Measurements from ENCODE around the gene RIMKLB.
"Not testable (repeated sequence)": the region's sequence is repeated elsewhere in the genome, so short reads cannot be mapped to it uniquely, and the experiment has no call there.

The RIMKLB gene

DNA sequence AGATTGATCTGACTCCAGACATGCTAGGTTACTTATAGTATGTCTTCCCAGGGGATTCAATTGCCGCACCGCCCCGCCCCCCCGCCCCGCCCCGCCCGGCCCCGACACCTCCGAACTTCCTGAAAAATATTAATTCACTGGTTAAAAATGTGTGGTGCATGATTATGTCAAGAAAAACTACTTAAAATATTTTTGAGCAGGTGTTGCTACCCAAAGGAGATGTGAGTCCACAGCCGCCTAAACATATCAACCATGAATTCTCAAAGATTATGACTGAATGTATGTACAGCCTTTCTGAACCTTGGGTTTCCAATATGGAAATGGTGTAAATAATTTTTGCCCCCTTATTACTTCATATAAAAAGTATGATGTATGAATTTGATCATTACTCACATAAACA, 2.7 kb upstream of the RIMKLB start:
- DNase-seq: no peak

GRCh38 chr12:8696442-8697090, 1.2 kb upstream of the RIMKLB start:
- no peak for DNase-seq

GRCh38 chr12:8697120-8697475, 693 bp upstream of the RIMKLB start:
- DNase-seq: peak; percentile 32

DNA sequence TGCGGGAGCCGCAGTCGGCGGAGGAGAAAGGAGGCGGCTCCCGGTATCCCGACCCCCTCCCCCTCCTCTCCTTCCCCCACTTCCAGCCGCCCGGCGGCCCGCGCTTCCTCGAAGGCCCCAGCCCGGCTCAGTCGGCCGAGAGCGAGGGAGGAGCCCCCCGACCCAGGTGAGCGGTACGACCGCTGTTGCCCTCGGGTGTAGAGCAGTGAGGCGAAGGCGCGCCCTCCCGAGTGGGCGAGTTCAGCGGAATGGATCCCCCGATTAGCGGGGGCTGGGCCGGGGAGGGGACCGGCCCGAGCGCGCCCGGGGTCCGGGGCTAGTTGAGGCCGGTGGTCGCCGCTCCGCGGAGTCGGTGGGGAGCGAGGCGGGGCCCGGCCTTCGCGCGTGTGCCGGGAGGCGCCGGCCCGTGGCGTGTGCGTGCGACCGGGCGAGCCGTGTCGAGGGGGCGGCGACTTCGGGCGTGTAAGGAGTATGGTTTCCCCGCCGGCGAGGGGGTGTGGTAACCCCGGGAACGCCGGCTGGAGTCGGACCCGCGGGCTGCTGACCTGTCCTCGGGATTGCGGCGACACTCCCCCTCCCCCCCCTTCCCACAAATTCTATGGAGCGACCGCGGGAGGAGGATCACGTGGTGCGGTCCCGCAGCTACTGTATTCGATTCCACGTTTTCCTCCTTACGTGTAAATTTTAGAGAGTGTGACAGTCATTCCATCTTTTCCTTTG, 501 bp downstream of the RIMKLB start:
- DNase-seq: peak; percentile 36

GRCh38 chr12:8698879-8699278, 1.1 kb downstream of the RIMKLB start:
- no peak for DNase-seq

DNA sequence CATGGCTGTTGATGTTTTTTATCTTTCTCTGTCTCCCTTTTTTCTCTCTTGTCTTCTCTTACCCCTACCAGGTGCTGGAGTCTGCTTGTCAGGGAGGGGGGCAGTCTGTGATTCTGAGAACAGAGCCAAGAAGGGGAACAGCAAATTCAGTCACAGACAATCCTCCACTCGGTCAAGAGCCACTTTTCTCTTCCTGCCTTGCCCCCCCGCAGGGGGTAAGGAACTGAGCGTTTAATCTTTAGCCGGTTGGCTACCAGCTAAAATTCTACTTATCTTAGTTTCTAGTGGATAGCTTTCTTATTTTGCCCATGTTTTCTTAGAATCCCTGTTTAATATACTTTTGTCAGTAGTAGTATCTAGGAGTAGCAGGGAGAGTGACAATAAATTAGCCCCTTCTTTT, 1.9 kb downstream of the RIMKLB start:
- DNase-seq: no peak

DNA sequence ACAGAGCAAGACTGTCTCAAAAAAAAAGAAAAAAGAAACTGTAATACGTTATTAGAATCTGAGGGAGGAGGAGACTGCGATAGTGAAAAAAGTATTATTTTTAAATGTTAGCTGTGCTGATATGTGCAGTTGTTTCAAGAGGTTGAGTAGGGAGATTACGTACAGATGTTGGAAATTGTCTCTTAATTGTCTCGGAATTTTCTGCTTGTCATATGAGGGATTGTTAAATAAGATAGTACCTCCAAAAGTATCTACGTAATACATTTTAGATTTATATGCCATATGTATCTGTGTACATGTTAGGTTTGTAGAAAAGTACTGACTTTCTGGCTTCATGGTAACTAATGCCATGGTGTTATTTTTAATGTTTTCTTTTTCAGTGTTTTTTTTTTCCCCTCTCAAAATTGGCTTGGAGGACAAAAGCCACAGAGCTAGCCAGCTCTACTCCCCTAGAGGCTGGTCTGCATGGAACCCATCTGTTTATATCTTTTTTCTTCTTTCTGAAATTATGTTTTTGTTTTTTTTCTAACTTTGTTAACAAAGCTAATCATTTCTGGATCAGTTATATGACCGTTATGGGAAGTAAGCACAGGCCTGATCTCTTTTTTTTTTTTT, 3.4 kb downstream of the RIMKLB start:
- no peak for DNase-seq

DNA sequence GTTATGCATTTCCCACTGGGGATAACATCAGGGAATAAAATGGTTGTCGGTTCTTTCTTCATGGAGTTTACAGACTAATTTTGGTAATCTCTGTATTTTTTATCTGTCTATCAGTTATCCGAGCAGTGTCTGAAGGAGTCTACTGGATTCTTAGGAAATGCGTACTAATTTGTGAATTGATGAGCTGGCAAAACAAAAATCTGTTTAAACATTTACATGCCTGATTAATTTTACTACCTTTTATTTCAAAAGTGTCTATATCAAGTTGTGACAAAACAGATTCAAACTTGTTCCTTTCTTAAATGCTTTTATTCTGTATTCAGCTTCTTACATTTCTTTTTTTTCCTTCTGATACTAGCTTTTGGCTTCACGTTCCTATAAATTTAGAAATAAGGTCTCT, 4.4 kb downstream of the RIMKLB start:
- no peak for DNase-seq

- no peak for DNase-seq
These were observed 11.5 kb downstream of the RIMKLB start for GRCh38 chr12:8709124-8709830.

- DNase-seq: no peak
These were observed 14.8 kb downstream of the RIMKLB start for GRCh38 chr12:8712572-8712971.

DNA sequence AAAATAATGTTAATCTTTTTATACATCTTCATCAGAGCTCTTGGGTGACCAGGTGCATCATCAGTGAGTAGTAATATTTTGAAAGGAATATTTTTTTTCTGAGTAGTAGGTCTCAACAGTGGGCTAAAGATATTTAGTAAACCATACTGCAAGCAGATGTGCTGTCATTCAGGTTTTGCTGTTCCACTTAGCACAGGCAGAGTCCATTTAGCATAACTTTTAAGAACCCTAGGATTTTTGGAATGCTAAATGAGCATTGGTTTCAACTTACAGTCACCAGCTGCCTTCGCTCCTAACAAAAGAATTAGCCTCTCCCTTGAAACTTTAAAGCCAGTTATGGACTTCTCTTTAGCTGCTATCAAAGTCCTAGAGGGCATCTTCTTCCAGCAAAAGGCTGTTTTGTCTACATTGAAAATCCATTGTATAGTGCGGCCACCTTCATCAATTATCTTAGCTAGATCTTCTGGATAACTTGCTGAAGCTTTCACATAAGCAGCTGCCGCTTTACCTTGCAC, 24.6 kb downstream of the RIMKLB start:
- DNase-seq: no peak

DNA sequence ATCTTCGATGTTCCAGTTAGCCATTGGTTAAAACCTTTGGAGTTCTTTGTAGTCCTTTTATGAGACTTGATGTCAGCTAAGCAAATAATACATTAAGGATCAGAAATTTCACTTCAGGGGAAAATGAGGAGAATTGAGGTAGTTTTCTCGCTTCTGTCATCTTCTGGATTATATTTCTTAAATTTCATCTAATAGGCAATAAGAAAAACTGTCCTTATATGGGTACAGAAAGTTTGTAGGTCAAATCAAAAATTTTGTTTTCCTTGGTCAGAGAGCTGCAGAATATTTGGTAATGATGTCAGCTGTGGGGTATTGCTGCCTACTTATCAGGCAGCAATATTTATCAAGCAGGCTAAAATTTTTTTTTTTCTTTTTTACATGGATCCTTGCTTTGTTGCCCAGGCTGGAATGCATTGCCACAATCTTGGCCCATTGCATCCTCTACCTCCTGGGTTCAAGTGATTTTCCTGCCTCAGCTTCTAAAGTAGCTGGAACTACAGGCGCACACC, 37.1 kb downstream of the RIMKLB start:
- DNase-seq: no peak

DNA sequence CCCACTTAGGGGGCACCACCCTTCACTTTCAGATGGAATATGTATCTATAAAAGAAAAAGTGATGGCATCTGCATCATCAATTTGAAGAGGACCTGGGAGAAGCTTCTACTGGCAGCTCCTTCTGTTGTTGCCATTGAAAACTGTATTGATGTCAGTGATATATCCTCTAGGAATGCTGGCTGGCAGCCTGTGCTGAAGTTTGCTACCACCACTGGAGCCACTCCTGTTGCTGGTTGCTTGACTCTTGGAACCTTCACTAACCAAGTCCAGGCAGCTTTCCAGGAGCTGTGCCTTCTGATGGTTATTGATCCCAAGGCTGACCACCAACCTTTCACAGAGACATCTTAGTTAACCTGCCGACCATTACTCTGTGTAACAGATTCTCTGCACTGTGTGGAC, 44.7 kb downstream of the RIMKLB start:
- no peak for DNase-seq

- not testable (repeated sequence) for DNase-seq
These were observed 45.3 kb downstream of the RIMKLB start for GRCh38 chr12:8743121-8743520.

DNA sequence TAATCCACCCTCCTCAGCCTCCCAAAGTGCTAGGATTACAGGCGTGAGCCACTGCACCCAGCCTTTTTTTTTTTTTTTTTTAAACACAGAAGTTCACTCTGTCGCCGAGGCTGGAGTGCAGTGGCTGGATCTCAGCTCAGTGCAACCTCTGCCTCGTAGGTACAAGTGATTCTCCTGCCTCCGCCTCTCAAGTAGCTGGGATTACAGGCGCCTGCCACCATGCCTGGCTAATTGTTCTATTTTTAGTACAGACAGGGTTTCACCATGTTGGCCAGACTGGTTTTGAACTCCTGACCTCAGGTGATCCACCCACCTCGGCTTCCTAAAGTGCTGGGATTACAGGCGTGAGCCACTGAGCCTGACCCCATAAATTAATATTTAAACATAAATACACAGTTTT, 47.8 kb downstream of the RIMKLB start:
- DNase-seq: not testable (repeated sequence)

DNA sequence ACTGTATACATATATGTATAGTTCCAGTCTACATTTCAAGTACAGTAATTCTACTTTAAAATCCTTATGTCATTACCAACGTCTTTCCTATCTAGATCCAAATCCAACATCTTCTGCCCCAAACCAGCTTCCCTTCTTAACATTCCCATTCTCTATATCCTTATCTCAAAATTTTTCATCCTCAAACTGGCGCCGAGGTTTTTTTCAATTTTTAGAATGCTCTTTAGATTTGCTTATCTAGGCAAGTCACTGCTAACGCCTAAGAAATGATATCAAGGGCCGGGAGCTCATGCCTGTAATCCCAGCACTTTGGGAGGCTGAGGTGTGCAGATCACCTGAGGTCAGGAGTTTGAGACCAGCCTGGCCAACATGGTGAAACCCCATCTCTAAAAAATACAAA, 48.3 kb downstream of the RIMKLB start:
- no peak for DNase-seq

- DNase-seq: not testable (repeated sequence)
These were observed 62.3 kb downstream of the RIMKLB start for GRCh38 chr12:8760076-8760475.

DNA sequence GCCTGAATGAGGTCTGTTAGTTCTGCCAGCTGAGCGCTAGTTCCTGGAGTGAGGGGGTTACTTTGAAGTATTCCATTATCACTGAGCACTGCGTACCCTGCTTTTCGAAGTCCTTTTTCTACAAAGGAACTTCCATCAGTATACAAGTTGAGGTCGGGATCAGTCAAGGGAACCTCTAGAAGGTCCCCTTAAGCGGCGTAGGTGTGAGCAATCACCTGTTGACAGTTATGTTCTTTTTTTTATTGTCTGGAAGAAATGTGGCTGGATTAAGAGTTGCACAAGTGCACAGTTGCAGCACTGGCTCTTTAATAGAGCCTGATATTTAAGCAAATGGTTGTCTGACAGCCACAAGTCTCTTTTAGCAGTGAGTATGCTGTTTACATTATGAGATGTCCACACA, 64.9 kb downstream of the RIMKLB start:
- DNase-seq: not testable (repeated sequence)

GRCh38 chr12:8766121-8766520, 68.3 kb downstream of the RIMKLB start:
- not testable (repeated sequence) for DNase-seq

DNA sequence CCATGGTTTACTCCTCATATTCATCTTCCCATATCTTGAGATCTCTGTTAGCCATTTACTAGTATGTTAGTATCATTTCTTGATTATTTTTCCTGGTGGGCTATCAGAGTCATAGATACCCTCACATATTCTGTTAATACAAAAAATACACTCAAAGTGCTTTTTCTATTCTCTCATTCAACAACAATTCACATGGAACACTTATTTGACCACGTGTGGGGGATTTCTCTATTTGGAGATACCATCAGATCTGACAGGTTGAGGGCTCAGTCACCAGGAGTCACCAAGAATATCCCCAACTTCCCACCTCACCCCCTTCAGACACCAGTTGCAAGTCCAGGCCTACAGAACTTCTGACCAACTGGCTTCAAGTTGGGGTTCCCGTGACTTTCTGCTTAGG, 72.7 kb downstream of the RIMKLB start:
- no peak for DNase-seq

DNA sequence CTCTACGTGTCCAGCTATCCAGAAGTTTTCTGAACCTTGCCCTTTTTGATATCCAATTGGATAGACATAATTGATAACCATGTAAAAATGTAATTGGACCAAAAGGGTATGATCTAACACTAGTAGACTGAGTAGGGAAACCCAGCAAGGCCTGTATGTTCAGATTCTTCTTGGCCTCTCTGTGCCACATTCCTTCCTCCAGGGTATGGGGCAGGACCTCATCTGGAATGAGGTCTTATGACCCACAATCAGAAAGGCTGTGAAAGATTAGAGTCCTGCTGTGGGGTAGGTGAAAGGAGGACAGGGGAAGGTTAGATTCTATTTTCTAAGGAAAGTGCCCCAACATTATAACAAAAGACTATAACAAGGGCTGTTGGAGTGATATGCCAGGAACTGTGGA, 73.3 kb downstream of the RIMKLB start:
- DNase-seq: no peak

- DNase-seq: no peak
These were observed 75.7 kb downstream of the RIMKLB start for GRCh38 chr12:8773461-8773860.

DNA sequence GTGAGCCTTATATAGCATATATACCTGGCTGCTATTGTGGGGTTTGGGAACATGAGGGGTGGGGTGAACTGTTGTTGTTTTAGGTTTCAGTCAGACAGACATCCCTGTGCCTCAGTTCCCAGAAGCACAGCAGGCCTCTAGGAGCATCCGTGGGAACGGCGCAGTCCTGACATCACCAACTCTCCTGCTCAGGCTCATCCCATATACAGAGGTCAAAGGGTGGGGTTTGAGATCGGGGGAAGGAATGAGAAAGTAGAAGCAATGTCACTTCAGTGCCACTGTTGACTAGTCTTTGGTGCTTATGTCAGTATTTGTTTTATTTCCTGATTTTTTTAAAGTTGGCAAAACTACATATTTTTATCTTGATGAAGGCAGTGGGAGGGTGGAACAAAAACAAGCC, 81.5 kb downstream of the RIMKLB start:
- no peak for DNase-seq

Data from NCI-H69 (cell line).